ENCODE measurements around the gene SF3B2.

The SF3B2 gene

GRCh38 chr11:66051371-66051765 lies 796 bp upstream of the SF3B2 start:
- DNase-seq, result no peak

GRCh38 chr11:66052664-66052982 lies 459 bp downstream of the SF3B2 start:
- DNase-seq, result no peak

DNA sequence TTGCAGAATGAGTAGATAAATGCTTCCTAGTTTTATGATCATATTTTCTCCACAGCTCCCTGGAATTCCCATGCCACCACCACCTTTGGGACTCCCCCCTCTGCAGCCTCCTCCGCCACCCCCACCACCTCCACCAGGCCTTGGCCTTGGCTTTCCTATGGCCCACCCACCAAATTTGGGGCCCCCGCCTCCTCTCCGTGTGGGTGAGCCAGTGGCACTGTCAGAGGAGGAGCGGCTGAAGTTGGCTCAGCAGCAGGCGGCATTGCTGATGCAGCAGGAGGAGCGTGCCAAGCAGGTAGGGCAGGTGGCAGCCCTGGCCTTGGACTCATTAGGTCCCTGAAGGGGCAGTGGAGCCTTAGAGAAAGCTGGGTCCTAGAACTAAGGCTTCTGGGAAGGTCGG lies 2.9 kb downstream of the SF3B2 start:
- DNase-seq, result no peak

DNA sequence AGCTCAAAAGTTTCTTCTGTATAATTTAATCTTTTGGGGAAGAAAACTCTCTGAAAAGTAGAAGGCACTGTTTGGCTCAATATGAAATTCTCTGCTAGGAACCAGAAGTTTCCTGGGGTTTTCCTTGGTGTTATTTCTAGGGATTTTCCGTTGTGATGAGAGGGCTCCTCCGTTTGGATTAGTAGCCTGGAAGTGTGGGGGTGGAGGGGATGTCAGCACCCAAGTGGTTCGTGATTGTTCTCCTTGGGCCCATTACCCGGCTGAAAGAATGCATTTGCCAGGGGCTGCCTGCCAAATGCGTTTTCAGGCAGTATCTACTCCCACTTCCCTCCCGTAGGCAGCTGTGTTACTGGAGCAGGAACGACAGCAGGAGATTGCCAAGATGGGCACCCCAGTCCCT lies 4.3 kb downstream of the SF3B2 start:
- DNase-seq, result no peak

DNA sequence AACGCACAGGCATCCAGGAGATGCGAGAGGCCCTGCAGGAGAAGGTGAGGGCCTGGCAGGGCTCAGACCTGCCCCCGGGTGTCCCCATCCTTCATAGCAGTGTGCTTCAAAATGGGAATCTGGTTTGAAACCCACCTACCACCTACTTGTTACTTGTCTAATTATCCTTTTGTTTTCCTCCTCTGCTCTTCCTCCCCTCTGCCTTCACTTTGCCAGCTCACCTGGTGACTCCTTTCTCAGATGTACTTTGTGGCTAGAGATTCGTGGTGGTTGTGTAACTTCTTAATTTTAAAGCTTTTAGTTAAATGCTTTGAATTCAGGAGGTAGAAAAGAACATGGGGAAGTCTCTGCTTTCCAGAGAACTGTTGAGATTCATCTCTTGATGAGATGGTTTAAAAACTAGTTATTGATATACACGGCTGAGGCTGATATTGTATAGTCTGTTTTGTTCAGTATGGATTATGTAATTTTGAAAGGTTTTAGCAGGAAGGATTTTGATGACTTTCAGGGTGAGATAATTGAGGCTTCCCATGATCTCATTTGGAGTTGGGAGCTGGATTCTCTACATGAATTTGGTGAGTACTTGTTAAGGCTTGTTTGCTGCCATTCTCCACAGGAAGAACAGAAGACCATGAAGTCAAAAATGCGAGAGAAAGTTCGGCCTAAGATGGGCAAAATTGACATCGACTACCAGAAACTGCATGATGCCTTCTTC lies 8.0 kb downstream of the SF3B2 start:
- DNase-seq, result no peak

- no peak for DNase-seq
These were observed 9.1 kb downstream of the SF3B2 start for GRCh38 chr11:66061268-66061667.

DNA sequence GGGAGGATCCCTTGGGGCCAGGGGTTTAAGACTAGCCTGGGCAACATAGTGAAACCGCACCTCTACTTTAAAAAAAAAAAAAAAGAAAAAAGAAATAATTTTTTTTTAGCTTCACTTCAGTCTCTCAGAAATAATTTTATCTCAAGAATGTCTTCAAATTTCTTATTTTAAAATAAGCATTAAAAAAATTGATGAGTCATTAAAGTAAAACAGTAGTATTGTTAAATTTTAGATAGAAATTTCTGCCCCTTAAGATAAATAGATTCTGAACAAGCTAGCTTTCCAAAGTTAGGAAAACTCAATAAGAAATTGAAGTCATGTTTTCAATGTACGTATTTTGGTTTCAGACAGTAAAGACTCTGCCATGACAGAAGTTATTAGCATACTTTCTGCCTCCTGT lies 10.2 kb downstream of the SF3B2 start:
- no peak for DNase-seq

- no peak for DNase-seq
These were observed 11.7 kb downstream of the SF3B2 start for GRCh38 chr11:66063900-66064299.

GRCh38 chr11:66064571-66064970 lies 12.4 kb downstream of the SF3B2 start:
- no peak for DNase-seq

DNA sequence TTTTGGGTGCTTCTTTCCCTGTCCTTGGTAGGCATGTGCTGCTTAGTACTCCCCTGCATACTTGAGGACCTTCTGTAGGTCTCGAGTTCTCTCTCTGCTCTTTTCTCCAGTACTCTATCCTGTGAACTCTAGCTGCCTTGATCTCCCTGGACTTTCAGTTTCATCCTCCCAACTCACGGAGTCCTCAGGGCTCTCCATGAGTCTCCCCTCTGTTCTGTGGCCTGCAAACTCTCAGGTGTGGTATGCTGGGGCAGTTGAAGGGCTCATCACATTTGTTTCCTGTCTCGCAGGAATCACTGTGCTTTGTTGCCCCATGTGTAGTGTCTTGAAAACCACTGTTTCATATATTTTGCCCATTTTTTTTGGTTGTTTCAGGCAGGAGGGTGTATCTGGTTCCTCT lies 14.6 kb downstream of the SF3B2 start:
- no peak for DNase-seq

GRCh38 chr11:66067640-66068039 lies 15.5 kb downstream of the SF3B2 start:
- DNase-seq, result no peak

DNA sequence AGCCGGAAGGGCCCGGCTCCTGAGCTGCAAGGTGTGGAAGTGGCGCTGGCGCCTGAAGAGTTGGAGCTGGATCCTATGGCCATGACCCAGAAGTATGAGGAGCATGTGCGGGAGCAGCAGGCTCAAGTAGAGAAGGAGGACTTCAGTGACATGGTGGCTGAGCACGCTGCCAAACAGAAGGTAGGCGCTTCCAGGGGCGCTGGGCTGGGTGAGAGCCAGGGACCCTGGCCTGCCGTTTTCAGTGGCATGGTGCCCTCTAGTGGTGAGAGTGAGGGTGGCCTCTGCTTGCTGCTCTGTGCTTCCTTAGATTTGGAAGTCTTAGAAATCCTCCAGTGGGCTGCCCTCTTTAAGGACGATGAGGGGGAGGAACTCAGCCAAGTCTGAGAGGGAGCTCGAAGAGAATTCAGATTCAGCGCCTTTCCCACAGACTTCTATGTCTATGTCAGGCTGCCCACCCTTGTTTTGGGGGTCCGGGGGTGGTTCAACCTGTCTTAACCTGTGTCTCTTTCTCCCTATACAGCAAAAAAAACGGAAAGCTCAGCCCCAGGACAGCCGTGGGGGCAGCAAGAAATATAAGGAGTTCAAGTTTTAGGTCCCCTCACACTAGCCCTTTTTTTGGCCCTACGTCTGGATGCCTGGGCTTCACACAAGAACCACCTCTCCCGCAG lies 16.1 kb downstream of the SF3B2 start:
- DNase-seq, result peak; percentile 71

DNA sequence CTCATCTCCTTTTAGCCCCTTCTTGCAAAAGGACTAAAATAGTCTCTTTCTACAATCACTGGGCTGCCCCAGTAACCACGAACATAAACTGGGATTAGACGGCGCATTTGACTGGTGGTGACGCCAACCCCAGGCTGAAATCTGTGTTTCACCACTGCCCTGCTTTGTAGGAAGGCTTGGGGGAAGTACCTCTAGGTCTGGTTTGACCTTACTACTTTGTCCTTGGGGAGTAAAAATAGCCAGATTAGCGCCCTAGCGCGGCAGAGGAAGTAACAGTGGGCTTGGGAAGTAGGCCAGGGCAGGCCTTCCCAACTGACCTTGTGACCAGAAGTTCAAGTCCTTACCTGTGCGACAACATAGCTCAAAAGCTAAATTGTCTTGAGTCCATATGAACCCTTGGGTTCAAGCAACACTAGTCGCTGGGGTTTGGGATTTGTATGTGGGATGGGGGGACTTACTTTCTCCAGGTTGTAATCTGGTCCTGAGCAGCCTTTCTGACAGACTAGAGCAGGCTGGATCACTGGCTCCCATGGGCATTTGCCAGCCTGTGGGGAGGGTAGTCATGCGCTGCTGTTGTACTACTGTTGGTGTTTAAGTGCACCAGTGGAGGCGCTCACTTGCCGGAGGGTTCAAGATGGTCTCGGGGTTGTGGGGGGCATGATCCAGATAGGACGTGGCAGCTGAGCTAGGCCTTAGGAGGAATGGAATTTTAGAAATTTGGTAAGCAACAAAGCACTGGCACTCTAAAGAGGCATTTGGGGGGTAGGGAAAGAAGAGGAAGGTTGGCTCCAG lies 17.0 kb downstream of the SF3B2 start:
- no peak for DNase-seq

- peak; percentile 70 for DNase-seq
These were observed 17.8 kb downstream of the SF3B2 start, which contains the start of gene PACS1 for GRCh38 chr11:66069715-66070603. Gene PACS1, plus strand, starts transcription at chr11:66070272. Its CDS starts 215 bp downstream, at chr11:66070487.

DNA sequence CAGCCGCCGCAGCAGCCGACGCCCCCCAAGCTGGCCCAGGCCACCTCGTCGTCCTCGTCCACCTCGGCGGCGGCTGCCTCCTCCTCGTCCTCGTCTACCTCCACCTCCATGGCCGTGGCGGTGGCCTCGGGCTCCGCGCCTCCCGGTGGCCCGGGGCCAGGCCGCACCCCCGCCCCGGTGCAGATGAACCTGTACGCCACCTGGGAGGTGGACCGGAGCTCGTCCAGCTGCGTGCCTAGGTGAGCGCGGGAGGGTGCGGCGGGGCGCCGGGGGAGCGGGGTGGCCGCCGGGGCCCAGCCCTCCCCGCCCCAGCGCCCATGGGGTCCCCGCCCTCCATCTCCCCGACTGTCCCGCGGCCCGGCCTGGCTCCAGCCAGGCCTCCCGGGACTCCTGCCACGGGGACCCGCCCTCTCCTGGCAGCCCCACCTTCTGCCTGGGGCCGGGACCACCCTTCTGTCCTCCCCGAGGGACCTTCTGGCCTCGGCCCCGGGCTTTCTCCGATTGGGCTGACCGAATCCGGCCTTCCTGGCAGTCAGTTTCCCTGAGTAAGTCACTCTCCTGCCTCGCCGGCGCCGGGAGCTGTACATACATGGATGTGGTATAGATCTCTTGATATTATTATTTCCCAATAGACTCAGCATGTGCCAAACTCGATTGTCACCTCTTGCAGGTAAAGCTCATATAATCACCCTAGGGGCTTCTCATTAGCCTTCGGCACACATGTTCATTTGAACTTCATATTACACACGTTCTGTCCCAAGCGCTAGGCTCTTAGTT lies 18.6 kb downstream of the SF3B2 start:
- no peak for DNase-seq

GRCh38 chr11:66071381-66071801 lies 19.2 kb downstream of the SF3B2 start:
- no peak for DNase-seq

GRCh38 chr11:66072081-66072480 lies 19.9 kb downstream of the SF3B2 start:
- no peak for DNase-seq

GRCh38 chr11:66072518-66072917 lies 20.4 kb downstream of the SF3B2 start:
- DNase-seq, result no peak

- no peak for DNase-seq
These were observed 21.5 kb downstream of the SF3B2 start for GRCh38 chr11:66073669-66074068.

GRCh38 chr11:66075273-66075672 lies 23.1 kb downstream of the SF3B2 start:
- no peak for DNase-seq

GRCh38 chr11:66076561-66076960 lies 24.4 kb downstream of the SF3B2 start:
- no peak for DNase-seq

- DNase-seq, result no peak
These were observed 25.8 kb downstream of the SF3B2 start for GRCh38 chr11:66077927-66078326.
